ENCODE data around the gene HAPLN3. TPM values are rescaled to one million over a fixed set of nuclear protein-coding genes. Genes with fewer than 3 reads are reported as not detected.
"Not testable (repeated sequence)": the region's sequence is repeated elsewhere in the genome, so short reads cannot be mapped to it uniquely, and the experiment has no call there.

The HAPLN3 gene
- total and polyA plus RNA-seq, 4 experiments from 2014 or later = 40.7 to 126 (median 84.6) TPM

- POLR2A ChIA-PET (ENCODE audit: partially characterized antibody) = no interaction called here
Measured at GRCh38 chr15:88932271-88932874, 37.0 kb upstream of the HAPLN3 start.

GRCh38 chr15:88930579-88930978 is 35.2 kb upstream of the HAPLN3 start:
- Mint-ChIP-seq H3K27ac (no peak overlapping the region), H3K27me3 (peaks cover 12 to 15% of the 10 kb centered on the region in 2 donors), H3K36me3 (no peaks in the 10 kb centered on the region), H3K4me1 (no peaks in the 10 kb centered on the region), H3K4me3 (no peak overlapping the region), H3K9me3 (peaks cover 0 to 20% (median 11%) of the 10 kb centered on the region in 8 donors)
- ChIA-PET CTCF (ENCODE audit: partially characterized antibody) (no interaction called here), POLR2A (ENCODE audit: partially characterized antibody) (no interaction called here)
- DNase-seq = no peak
- intact Hi-C loops (cut with micrococcal nuclease) = no loop called here
- no peaks in the 10 kb centered on the region for H3K36me3 ChIP-seq (ENCODE audit: insufficient read depth, low read length)
- no peaks in the 10 kb centered on the region for H3K4me1 ChIP-seq (ENCODE audit: insufficient read depth, low read length)
- no peaks in the 10 kb centered on the region for H3K27me3 ChIP-seq (ENCODE audit: insufficient read depth, low read length)
- no peak overlapping the region for H3K4me3 ChIP-seq (ENCODE audit: low read length in 2 of 2)
- H3K27ac ChIP-seq (ENCODE audit: low read depth, low read length) = no peak overlapping the region
- H3K9me3 ChIP-seq (ENCODE audit: control insufficient read depth in 1 of 2, low read length in 2 of 2) = peaks cover 0 to 3% of the 10 kb centered on the region in 2 donors

More at GRCh38 chr15:88932271-88932874, 37.0 kb upstream of the HAPLN3 start:
- H3K27ac ChIP-seq (ENCODE audit: low read depth, low read length) = no peak overlapping the region
- H3K9me3 ChIP-seq (ENCODE audit: control insufficient read depth in 1 of 2, low read length in 2 of 2) = peaks cover 0 to 3% of the 10 kb centered on the region in 2 donors
- H3K4me3 ChIP-seq (ENCODE audit: low read length in 2 of 2) = no peak overlapping the region
- peaks cover 15 to 17% of the 10 kb centered on the region in 2 donors for H3K27me3 Mint-ChIP-seq
- no peak overlapping the region for H3K27ac Mint-ChIP-seq
- H3K9me3 Mint-ChIP-seq = peaks cover 0 to 24% (median 11%) of the 10 kb centered on the region in 8 donors
- CTCF ChIA-PET (ENCODE audit: partially characterized antibody) = no interaction called here
- H3K36me3 ChIP-seq (ENCODE audit: insufficient read depth, low read length) = no peaks in the 10 kb centered on the region
- H3K4me1 ChIP-seq (ENCODE audit: insufficient read depth, low read length) = no peaks in the 10 kb centered on the region
- no peak overlapping the region for H3K4me3 Mint-ChIP-seq
- DNase-seq = no peak
- H3K36me3 Mint-ChIP-seq = no peaks in the 10 kb centered on the region
- intact Hi-C loops (cut with micrococcal nuclease) = no loop called here
- no peaks in the 10 kb centered on the region for H3K27me3 ChIP-seq (ENCODE audit: insufficient read depth, low read length)
- no peaks in the 10 kb centered on the region for H3K4me1 Mint-ChIP-seq

- CTCF ChIA-PET (ENCODE audit: partially characterized antibody); H3K4me1 ChIP-seq (ENCODE audit: insufficient read depth, low read length); H3K9me3 ChIP-seq (ENCODE audit: control insufficient read depth in 1 of 2, low read length in 2 of 2); DNase-seq; H3K4me3 Mint-ChIP-seq; POLR2A ChIA-PET (ENCODE audit: partially characterized antibody); H3K36me3 Mint-ChIP-seq; H3K27me3 ChIP-seq (ENCODE audit: insufficient read depth, low read length); H3K4me1 Mint-ChIP-seq; H3K36me3 ChIP-seq (ENCODE audit: insufficient read depth, low read length); H3K27ac ChIP-seq (ENCODE audit: low read depth, low read length); intact Hi-C loops (cut with micrococcal nuclease); H3K4me3 ChIP-seq (ENCODE audit: low read length in 2 of 2); H3K27ac Mint-ChIP-seq: not testable (repeated sequence)
- Mint-ChIP-seq H3K27me3 (peaks cover 10 to 13% of the 10 kb centered on the region in 2 donors), H3K9me3 (peaks cover 0 to 16% (median 9%) of the 10 kb centered on the region in 8 donors)
Measured at GRCh38 chr15:88929358-88930098, 34.2 kb upstream of the HAPLN3 start.

- H3K27ac Mint-ChIP-seq; H3K9me3 ChIP-seq (ENCODE audit: control insufficient read depth in 1 of 2, low read length in 2 of 2); H3K36me3 ChIP-seq (ENCODE audit: insufficient read depth, low read length); H3K27me3 ChIP-seq (ENCODE audit: insufficient read depth, low read length); H3K27ac ChIP-seq (ENCODE audit: low read depth, low read length); DNase-seq; intact Hi-C loops (cut with micrococcal nuclease); H3K4me3 ChIP-seq (ENCODE audit: low read length in 2 of 2); H3K4me1 Mint-ChIP-seq; H3K4me1 ChIP-seq (ENCODE audit: insufficient read depth, low read length); POLR2A ChIA-PET (ENCODE audit: partially characterized antibody); H3K27me3 Mint-ChIP-seq; H3K4me3 Mint-ChIP-seq; H3K36me3 Mint-ChIP-seq: not testable (repeated sequence)
- CTCF ChIA-PET (ENCODE audit: partially characterized antibody) = interaction anchor here (0.9 kb wide), 1 partner anchor 28 kb away, joined by 4 read pairs; no protein-coding TSS in a partner anchor
- H3K9me3 Mint-ChIP-seq = peaks cover 0 to 12% (median 4%) of the 10 kb centered on the region in 8 donors
Measured at GRCh38 chr15:88928192-88928591, 32.8 kb upstream of the HAPLN3 start.

GRCh38 chr15:88925648-88926047 is 30.3 kb upstream of the HAPLN3 start:
- H3K4me3 ChIP-seq (ENCODE audit: low read length in 2 of 2); H3K27ac Mint-ChIP-seq; H3K36me3 ChIP-seq (ENCODE audit: insufficient read depth, low read length); H3K36me3 Mint-ChIP-seq; CTCF ChIA-PET (ENCODE audit: partially characterized antibody); H3K4me3 Mint-ChIP-seq; H3K27me3 ChIP-seq (ENCODE audit: insufficient read depth, low read length); intact Hi-C loops (cut with micrococcal nuclease); POLR2A ChIA-PET (ENCODE audit: partially characterized antibody); DNase-seq; H3K27ac ChIP-seq (ENCODE audit: low read depth, low read length); H3K9me3 ChIP-seq (ENCODE audit: control insufficient read depth in 1 of 2, low read length in 2 of 2); H3K4me1 Mint-ChIP-seq; H3K4me1 ChIP-seq (ENCODE audit: insufficient read depth, low read length): not testable (repeated sequence)
- Mint-ChIP-seq H3K27me3 (peaks cover 8 to 13% of the 10 kb centered on the region in 2 donors), H3K9me3 (peaks cover 0 to 12% (median 4%) of the 10 kb centered on the region in 8 donors)

- intact Hi-C loops (cut with micrococcal nuclease); H3K9me3 ChIP-seq (ENCODE audit: control insufficient read depth in 1 of 2, low read length in 2 of 2); H3K4me1 ChIP-seq (ENCODE audit: insufficient read depth, low read length); H3K4me3 ChIP-seq (ENCODE audit: low read length in 2 of 2); H3K36me3 ChIP-seq (ENCODE audit: insufficient read depth, low read length); H3K27ac Mint-ChIP-seq; POLR2A ChIA-PET (ENCODE audit: partially characterized antibody); H3K4me1 Mint-ChIP-seq; H3K27ac ChIP-seq (ENCODE audit: low read depth, low read length); H3K36me3 Mint-ChIP-seq; H3K9me3 Mint-ChIP-seq; DNase-seq; H3K4me3 Mint-ChIP-seq; H3K27me3 ChIP-seq (ENCODE audit: insufficient read depth, low read length): not testable (repeated sequence)
- CTCF ChIA-PET (ENCODE audit: partially characterized antibody) = interaction anchor here (0.6 to 1.2 kb wide), 2 partner anchors 16 to 26 kb away, joined by 3 to 6 read pairs; partner anchors contain the start of gene HAPLN3
- peaks cover 6 to 15% of the 10 kb centered on the region in 2 donors for H3K27me3 Mint-ChIP-seq
Measured at GRCh38 chr15:88920892-88921435, 25.6 kb upstream of the HAPLN3 start.

- no peak for DNase-seq
- peaks cover 0 to 9% (median 6%) of the 10 kb centered on the region in 4 donors for H3K4me1 Mint-ChIP-seq
- no peaks in the 10 kb centered on the region for H3K36me3 Mint-ChIP-seq
- peak overlapping the region in 1 of 8 donors; percentile 31 for H3K4me3 Mint-ChIP-seq
- peaks cover 8 to 17% of the 10 kb centered on the region in 2 donors for H3K27me3 Mint-ChIP-seq
- no peaks in the 10 kb centered on the region for H3K27me3 ChIP-seq (ENCODE audit: insufficient read depth, low read length)
- no peak overlapping the region for H3K27ac ChIP-seq (ENCODE audit: low read depth, low read length)
- no peak overlapping the region for H3K4me3 ChIP-seq (ENCODE audit: low read length in 2 of 2)
- no peak overlapping the region for H3K27ac Mint-ChIP-seq
- ChIA-PET POLR2A (ENCODE audit: partially characterized antibody) (no interaction called here), CTCF (ENCODE audit: partially characterized antibody) (interaction anchor here (0.6 to 1.2 kb wide), 2 partner anchors 15 to 25 kb away, joined by 3 to 6 read pairs; partner anchors contain the start of gene HAPLN3)
- peaks cover 5% of the 10 kb centered on the region for H3K4me1 ChIP-seq (ENCODE audit: insufficient read depth, low read length)
- intact Hi-C loops (cut with micrococcal nuclease) = no loop called here
- no peaks in the 10 kb centered on the region for H3K9me3 ChIP-seq (ENCODE audit: control insufficient read depth in 1 of 2, low read length in 2 of 2)
- no peaks in the 10 kb centered on the region for H3K36me3 ChIP-seq (ENCODE audit: insufficient read depth, low read length)
- H3K9me3 Mint-ChIP-seq = no peaks in the 10 kb centered on the region
Measured at GRCh38 chr15:88920186-88920891, 25.0 kb upstream of the HAPLN3 start.
